ENCODE data around the gene VRK2. TPM values are rescaled to one million over a fixed set of nuclear protein-coding genes. Genes with fewer than 3 reads are reported as not detected.
A peak's percentile ranks its signal among the peaks of the same experiment; 100 is the strongest.

The VRK2 gene
- polyA plus RNA-seq, result 17.2 TPM
- long read RNA-seq, donor 1, partial matches to known transcripts, result 0 of 3 reads
- long read RNA-seq, donor 1, other reads (novel, unspliced or antisense), result 0 of 3 reads
- long read RNA-seq, donor 2, partial matches to known transcripts, result 14 of 23 reads
- long read RNA-seq, donor 2, other reads (novel, unspliced or antisense), result 9 of 23 reads
- long read RNA-seq, donor 3, result 0 reads
- long read RNA-seq, donor 4, result 0 reads
- long read RNA-seq, donor 5, partial matches to known transcripts, result 0 of 3 reads
- long read RNA-seq, donor 5, other reads (novel, unspliced or antisense), result 0 of 3 reads
- long read RNA-seq, donor 6, partial matches to known transcripts, result 0 of 3 reads
- long read RNA-seq, donor 6, other reads (novel, unspliced or antisense), result 0 of 3 reads
- long read RNA-seq, donor 7, partial matches to known transcripts, result 0 of 1 reads
- long read RNA-seq, donor 7, other reads (novel, unspliced or antisense), result 0 of 1 reads
- long read RNA-seq, donor 8, partial matches to known transcripts, result 41 of 55 reads
- long read RNA-seq, donor 8, other reads (novel, unspliced or antisense), result 11 of 55 reads
- long read RNA-seq, donor 9, partial matches to known transcripts, result 0 of 3 reads
- long read RNA-seq, donor 9, other reads (novel, unspliced or antisense), result 0 of 3 reads
- long read RNA-seq, donor 10, partial matches to known transcripts, result 0 of 9 reads
- long read RNA-seq, donor 10, other reads (novel, unspliced or antisense), result 8 of 9 reads
- long read RNA-seq, donor 11, partial matches to known transcripts, result 5 of 13 reads
- long read RNA-seq, donor 11, other reads (novel, unspliced or antisense), result 7 of 13 reads

- peak within 1 kb of the TSS; percentile 91 for H3K27ac ChIP-seq (ENCODE audit: low read length)
- peak; percentile 90 to 97 for DNase-seq
- no peaks in the 10 kb centered on the region for H3K36me3 ChIP-seq (ENCODE audit: control insufficient read depth, insufficient read depth, low read length)
- peaks cover 3% of the 10 kb centered on the region for H3K9me3 ChIP-seq (ENCODE audit: control insufficient read depth, low read depth, low read length)
- H3K27me3 ChIP-seq (ENCODE audit: control insufficient read depth, insufficient read depth, low read length), result no peaks in the 10 kb centered on the region
- no CpG with 5 or more reads among the region's 76 CpGs for WGBS (ENCODE audit: insufficient coverage, low lambda C conversion rate)
- peaks cover 11% of the 10 kb centered on the region for H3K4me1 ChIP-seq (ENCODE audit: control insufficient read depth, insufficient read depth, low read length)
- peak within 1 kb of the TSS; percentile 72 for H3K4me3 ChIP-seq (ENCODE audit: low read length)
These were observed at the start of gene VRK2 for GRCh38 chr2:58046585-58047372. VRK2 (plus strand) TSS chr2:58046806; CDS start chr2:58048832, 2,026 bp downstream.

GRCh38 chr2:58006256-58006951 lies 40.2 kb upstream of the VRK2 start:
- Histone ChIP-seq H3K36me3 (ENCODE audit: control insufficient read depth, insufficient read depth, low read length) (no peaks in the 10 kb centered on the region), H3K4me3 (ENCODE audit: low read length) (no peak overlapping the region), H3K9me3 (ENCODE audit: control insufficient read depth, low read depth, low read length) (no peaks in the 10 kb centered on the region), H3K4me1 (ENCODE audit: control insufficient read depth, insufficient read depth, low read length) (no peaks in the 10 kb centered on the region), H3K27me3 (ENCODE audit: control insufficient read depth, insufficient read depth, low read length) (no peaks in the 10 kb centered on the region), H3K27ac (ENCODE audit: low read length) (no peak overlapping the region)
- DNase-seq, result no peak
- WGBS (ENCODE audit: insufficient coverage, low lambda C conversion rate), result 100% methylated on average over 1 of the region's 2 CpGs

GRCh38 chr2:58006952-58007284 lies 39.7 kb upstream of the VRK2 start:
- Histone ChIP-seq H3K27ac (ENCODE audit: low read length) (no peak overlapping the region), H3K4me3 (ENCODE audit: low read length) (no peak overlapping the region), H3K27me3 (ENCODE audit: control insufficient read depth, insufficient read depth, low read length) (no peaks in the 10 kb centered on the region), H3K9me3 (ENCODE audit: control insufficient read depth, low read depth, low read length) (no peaks in the 10 kb centered on the region), H3K4me1 (ENCODE audit: control insufficient read depth, insufficient read depth, low read length) (no peaks in the 10 kb centered on the region), H3K36me3 (ENCODE audit: control insufficient read depth, insufficient read depth, low read length) (no peaks in the 10 kb centered on the region)
- no peak for DNase-seq
- no CpG with 5 or more reads among the region's 1 CpG for WGBS (ENCODE audit: insufficient coverage, low lambda C conversion rate)

GRCh38 chr2:58010599-58010998 lies 36.0 kb upstream of the VRK2 start:
- no peaks in the 10 kb centered on the region for H3K27me3 ChIP-seq (ENCODE audit: control insufficient read depth, insufficient read depth, low read length)
- no CpG with 5 or more reads among the region's 1 CpG for WGBS (ENCODE audit: insufficient coverage, low lambda C conversion rate)
- DNase-seq, result peak in 1 of 2 donors; percentile 3

GRCh38 chr2:58019229-58019628 lies 27.4 kb upstream of the VRK2 start:
- H3K4me1 ChIP-seq (ENCODE audit: control insufficient read depth, insufficient read depth, low read length), result no peaks in the 10 kb centered on the region
- H3K27me3 ChIP-seq (ENCODE audit: control insufficient read depth, insufficient read depth, low read length), result no peaks in the 10 kb centered on the region
- no peaks in the 10 kb centered on the region for H3K36me3 ChIP-seq (ENCODE audit: control insufficient read depth, insufficient read depth, low read length)
- H3K4me3 ChIP-seq (ENCODE audit: low read length), result no peak overlapping the region
- no peak overlapping the region for H3K27ac ChIP-seq (ENCODE audit: low read length)
- WGBS (ENCODE audit: insufficient coverage, low lambda C conversion rate), result no CpG with 5 or more reads among the region's 1 CpG
- no peak for DNase-seq
- H3K9me3 ChIP-seq (ENCODE audit: control insufficient read depth, low read depth, low read length), result no peaks in the 10 kb centered on the region

More at GRCh38 chr2:58010599-58010998, 36.0 kb upstream of the VRK2 start:
- H3K36me3 ChIP-seq (ENCODE audit: control insufficient read depth, insufficient read depth, low read length), result no peaks in the 10 kb centered on the region
- no peak overlapping the region for H3K27ac ChIP-seq (ENCODE audit: low read length)
- H3K4me3 ChIP-seq (ENCODE audit: low read length), result no peak overlapping the region
- H3K4me1 ChIP-seq (ENCODE audit: control insufficient read depth, insufficient read depth, low read length), result no peaks in the 10 kb centered on the region
- H3K9me3 ChIP-seq (ENCODE audit: control insufficient read depth, low read depth, low read length), result no peaks in the 10 kb centered on the region

- H3K4me1 ChIP-seq (ENCODE audit: control insufficient read depth, insufficient read depth, low read length), result no peaks in the 10 kb centered on the region
- no peaks in the 10 kb centered on the region for H3K9me3 ChIP-seq (ENCODE audit: control insufficient read depth, low read depth, low read length)
- no peaks in the 10 kb centered on the region for H3K36me3 ChIP-seq (ENCODE audit: control insufficient read depth, insufficient read depth, low read length)
- WGBS (ENCODE audit: insufficient coverage, low lambda C conversion rate), result 78% methylated on average over 1 of the region's 2 CpGs
- no peak overlapping the region for H3K27ac ChIP-seq (ENCODE audit: low read length)
- no peak for DNase-seq
- H3K27me3 ChIP-seq (ENCODE audit: control insufficient read depth, insufficient read depth, low read length), result no peaks in the 10 kb centered on the region
- no peak overlapping the region for H3K4me3 ChIP-seq (ENCODE audit: low read length)
These were observed 21.3 kb upstream of the VRK2 start for GRCh38 chr2:58025150-58025933.

- Histone ChIP-seq H3K9me3 (ENCODE audit: control insufficient read depth, low read depth, low read length) (no peaks in the 10 kb centered on the region), H3K27ac (ENCODE audit: low read length) (no peak overlapping the region), H3K36me3 (ENCODE audit: control insufficient read depth, insufficient read depth, low read length) (no peaks in the 10 kb centered on the region), H3K27me3 (ENCODE audit: control insufficient read depth, insufficient read depth, low read length) (no peaks in the 10 kb centered on the region), H3K4me1 (ENCODE audit: control insufficient read depth, insufficient read depth, low read length) (no peaks in the 10 kb centered on the region), H3K4me3 (ENCODE audit: low read length) (no peak overlapping the region)
- DNase-seq, result no peak
These were observed 19.6 kb upstream of the VRK2 start for GRCh38 chr2:58027029-58027428.

- WGBS (ENCODE audit: insufficient coverage, low lambda C conversion rate), result no CpG with 5 or more reads among the region's 1 CpG
- H3K36me3 ChIP-seq (ENCODE audit: control insufficient read depth, insufficient read depth, low read length), result no peaks in the 10 kb centered on the region
- H3K27ac ChIP-seq (ENCODE audit: low read length), result no peak overlapping the region
- no peak for DNase-seq
- H3K27me3 ChIP-seq (ENCODE audit: control insufficient read depth, insufficient read depth, low read length), result no peaks in the 10 kb centered on the region
- H3K4me1 ChIP-seq (ENCODE audit: control insufficient read depth, insufficient read depth, low read length), result no peaks in the 10 kb centered on the region
- no peak overlapping the region for H3K4me3 ChIP-seq (ENCODE audit: low read length)
- no peaks in the 10 kb centered on the region for H3K9me3 ChIP-seq (ENCODE audit: control insufficient read depth, low read depth, low read length)
These were observed 15.8 kb upstream of the VRK2 start for GRCh38 chr2:58030771-58031170.

GRCh38 chr2:58032016-58032763 lies 14.4 kb upstream of the VRK2 start:
- Histone ChIP-seq H3K4me1 (ENCODE audit: control insufficient read depth, insufficient read depth, low read length) (no peaks in the 10 kb centered on the region), H3K4me3 (ENCODE audit: low read length) (no peak overlapping the region), H3K27me3 (ENCODE audit: control insufficient read depth, insufficient read depth, low read length) (no peaks in the 10 kb centered on the region), H3K9me3 (ENCODE audit: control insufficient read depth, low read depth, low read length) (no peaks in the 10 kb centered on the region), H3K36me3 (ENCODE audit: control insufficient read depth, insufficient read depth, low read length) (no peaks in the 10 kb centered on the region), H3K27ac (ENCODE audit: low read length) (no peak overlapping the region)
- DNase-seq, result no peak
- 80% methylated on average over 1 of the region's 3 CpGs for WGBS (ENCODE audit: insufficient coverage, low lambda C conversion rate)

Data from large intestine (tissue), 12 donors.